ENCODE results near the gene TACR2.

TACR2 gene

DNA sequence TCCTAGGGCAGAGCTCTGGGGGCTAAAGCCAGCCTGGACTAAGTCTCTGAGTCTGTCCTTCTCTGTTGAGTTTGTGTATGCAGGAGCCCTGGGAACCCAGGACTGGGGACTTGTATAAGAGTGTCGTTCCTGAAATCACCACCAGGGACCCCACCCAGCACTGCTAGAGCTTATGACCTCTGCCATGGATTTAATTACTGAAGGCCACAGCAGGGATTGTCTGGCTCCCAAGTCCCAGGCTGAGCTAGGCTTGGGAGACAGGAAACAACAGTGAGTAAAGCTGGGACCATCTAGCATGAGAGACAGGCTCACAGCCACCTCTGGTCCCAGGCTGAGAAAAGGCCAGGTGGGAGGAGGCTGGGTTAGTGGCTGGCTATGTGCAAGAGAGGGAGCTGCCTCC is 33.1 kb upstream of the TACR2 start:
- DNase-seq = no peak

DNA sequence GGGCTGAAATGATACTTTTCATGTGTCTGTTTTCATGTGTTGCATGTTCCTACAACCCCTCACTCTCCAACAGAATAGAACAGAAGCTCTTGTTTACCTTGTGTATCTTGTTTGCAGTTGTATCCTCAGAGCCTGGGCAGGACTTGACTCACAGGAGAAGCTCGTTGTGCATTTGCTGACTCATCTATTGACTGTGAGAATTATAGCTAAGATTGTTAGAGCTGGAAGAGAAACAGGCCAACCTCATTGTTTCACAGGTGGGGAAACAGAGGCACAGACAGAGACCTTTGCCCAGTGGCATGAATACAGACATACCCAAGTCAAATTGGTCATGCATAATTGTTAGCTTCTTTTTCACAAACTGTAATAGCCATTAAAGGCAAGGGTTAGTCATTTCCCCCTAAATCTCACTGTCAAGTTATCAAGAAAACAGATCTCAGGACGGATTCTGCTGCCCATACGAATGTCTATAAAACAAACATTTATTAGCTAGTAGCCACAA is 30.0 kb upstream of the TACR2 start:
- DNase-seq = no peak

- no peak for DNase-seq
These were observed 29.5 kb upstream of the TACR2 start for GRCh38 chr10:69446229-69446628.

DNA sequence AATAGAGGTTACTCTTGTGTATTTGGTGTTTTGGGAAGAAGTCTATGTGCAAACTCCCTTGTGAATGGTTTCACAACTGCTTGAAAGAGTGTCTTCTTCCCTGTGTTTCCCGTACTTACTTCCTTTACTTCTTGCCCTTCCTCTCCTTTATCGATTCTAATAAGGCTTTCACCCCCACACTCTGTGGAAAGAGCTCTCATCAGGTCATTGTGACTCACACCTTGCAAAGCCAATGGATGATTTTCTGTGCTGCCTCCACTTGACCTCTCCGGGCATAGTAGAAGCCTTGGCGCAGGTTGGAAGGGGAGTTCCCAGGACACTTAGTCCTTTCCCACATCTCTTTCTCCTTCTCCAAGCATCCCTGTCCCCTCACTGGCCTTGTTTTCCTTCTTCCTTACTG is 28.3 kb upstream of the TACR2 start:
- no peak for DNase-seq

- no peak for DNase-seq
These were observed 26.6 kb upstream of the TACR2 start for GRCh38 chr10:69443354-69443753.

DNA sequence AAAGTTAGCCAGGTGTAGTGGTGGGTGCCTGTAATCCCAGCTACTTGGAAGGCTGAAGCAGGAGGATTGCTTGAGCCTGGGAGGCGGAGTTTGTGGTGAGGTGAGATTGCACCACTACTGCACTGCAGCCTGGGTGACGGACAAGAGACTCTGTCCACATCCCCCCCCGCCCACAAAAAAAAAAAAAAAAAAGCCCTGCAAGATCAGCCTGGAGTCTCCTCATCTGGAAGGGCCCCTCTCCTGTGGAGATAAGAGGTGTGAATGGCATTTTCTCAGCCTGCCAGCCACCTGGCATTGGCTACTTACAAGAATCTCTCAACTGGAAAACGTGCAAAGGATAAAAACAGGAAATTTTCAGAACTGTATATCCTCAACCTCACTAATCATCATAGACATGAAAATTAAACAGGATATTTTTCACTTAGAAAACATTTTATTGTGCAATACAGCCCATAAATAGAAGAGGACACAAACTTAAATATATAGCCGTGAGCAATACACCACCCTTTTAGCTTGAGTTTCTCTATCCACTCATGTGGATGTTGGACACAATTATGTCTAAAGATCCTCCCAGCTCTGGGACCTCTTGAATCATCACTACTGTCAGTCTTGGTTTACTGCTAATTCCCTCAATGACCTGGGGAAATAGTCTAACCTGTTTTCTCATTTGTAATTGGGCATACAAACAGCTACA is 23.2 kb upstream of the TACR2 start:
- DNase-seq = no peak

- no peak for DNase-seq
These were observed 22.6 kb upstream of the TACR2 start for GRCh38 chr10:69439350-69439739.

- DNase-seq = no peak
These were observed 22.0 kb upstream of the TACR2 start for GRCh38 chr10:69438536-69439349.

- DNase-seq = no peak
These were observed 20.9 kb upstream of the TACR2 start for GRCh38 chr10:69437321-69438259.

DNA sequence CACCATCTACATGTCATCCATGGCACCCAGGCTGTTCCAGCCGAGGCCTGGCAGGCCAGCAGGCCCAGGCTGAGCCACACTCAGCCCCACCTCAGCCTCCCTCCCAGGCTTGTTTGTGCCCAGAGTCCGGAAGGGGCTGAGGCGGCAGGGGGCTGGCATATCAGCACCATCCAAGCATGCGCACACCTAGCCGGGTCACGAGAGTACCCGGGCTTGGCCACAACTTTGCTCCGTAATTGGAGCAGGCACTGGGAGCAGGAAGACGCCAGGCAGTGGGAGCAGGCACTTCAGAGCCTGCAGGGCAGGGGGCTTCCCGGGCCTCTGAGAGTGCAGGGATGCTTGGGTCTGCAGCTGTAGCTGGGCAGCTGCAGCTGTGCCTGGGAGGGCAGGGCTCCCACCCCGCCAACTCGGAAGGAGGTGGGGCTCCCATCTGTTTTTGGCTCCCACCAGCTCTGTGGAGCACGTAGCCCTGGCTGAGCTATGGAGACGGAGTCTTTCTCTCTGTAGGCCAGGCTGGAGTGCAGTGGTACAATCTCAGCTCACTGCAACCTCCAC is 19.3 kb upstream of the TACR2 start:
- no peak for DNase-seq

- DNase-seq = no peak
These were observed 18.2 kb upstream of the TACR2 start for GRCh38 chr10:69434926-69435325.

DNA sequence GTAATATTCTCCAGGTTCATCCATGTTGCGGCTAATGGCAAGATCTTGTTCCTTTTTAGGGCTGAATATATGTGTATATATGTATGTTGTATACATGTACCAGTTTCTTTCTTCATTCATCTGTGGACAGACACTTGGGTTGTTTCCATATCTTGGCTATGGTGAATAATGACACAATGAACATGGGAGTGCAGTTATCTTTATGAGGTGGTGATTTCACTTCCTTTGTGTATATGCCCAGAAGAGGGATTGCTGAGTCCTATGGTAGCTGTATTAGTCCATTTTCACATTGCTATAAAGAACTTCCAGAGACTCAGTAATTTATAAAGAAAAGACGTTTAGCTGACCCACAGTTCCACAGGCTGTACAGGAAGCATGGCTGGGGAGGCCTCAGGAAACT is 17.5 kb upstream of the TACR2 start:
- DNase-seq = no peak

DNA sequence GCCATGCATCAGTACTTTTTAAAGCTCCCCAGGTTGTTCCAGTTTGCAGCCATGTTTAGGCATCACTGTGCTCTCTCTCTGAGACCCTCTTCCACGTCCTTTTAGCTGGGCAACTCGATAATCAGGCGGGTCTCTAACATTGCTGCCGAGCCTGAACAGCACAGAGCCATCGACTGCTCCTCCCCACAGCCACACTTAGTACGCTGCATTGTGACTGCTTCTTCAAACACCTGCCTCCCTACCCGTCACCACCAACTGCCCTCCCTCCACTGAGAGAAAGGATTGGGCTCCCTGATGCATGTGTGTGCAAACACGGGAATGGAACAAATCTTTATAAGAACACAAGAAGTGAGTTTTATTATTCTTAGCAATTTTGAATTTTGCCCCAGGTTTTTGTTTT is 11.4 kb upstream of the TACR2 start:
- no peak for DNase-seq

GRCh38 chr10:69426376-69426727 is 9.6 kb upstream of the TACR2 start:
- no peak for DNase-seq

GRCh38 chr10:69425511-69426298 is 9.0 kb upstream of the TACR2 start:
- DNase-seq = no peak

- DNase-seq = no peak
These were observed 8.3 kb upstream of the TACR2 start for GRCh38 chr10:69425041-69425440.

DNA sequence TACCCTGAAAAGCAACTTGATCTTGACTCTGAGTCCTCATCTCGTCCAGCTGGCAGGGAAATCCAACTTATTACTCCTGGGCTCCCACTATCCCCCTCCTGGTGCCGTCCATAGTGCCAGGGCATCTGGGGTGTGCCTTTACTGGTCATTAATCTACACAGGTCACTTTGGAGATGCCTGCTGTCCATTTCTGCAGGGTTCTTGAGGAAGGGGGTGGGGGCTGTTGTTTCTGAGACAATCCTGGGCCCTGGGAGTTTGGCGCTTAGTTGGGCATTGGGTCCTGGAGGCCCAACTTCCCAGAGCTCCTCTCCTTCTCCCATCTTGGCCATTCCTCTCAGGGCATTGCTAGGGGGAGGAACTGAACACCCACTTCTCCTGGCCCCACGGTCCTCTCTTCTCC is 6.0 kb upstream of the TACR2 start:
- DNase-seq = no peak

- DNase-seq = no peak
These were observed 5.0 kb upstream of the TACR2 start for GRCh38 chr10:69421611-69422308.

- DNase-seq = no peak
These were observed 3.0 kb upstream of the TACR2 start for GRCh38 chr10:69419744-69420126.

DNA sequence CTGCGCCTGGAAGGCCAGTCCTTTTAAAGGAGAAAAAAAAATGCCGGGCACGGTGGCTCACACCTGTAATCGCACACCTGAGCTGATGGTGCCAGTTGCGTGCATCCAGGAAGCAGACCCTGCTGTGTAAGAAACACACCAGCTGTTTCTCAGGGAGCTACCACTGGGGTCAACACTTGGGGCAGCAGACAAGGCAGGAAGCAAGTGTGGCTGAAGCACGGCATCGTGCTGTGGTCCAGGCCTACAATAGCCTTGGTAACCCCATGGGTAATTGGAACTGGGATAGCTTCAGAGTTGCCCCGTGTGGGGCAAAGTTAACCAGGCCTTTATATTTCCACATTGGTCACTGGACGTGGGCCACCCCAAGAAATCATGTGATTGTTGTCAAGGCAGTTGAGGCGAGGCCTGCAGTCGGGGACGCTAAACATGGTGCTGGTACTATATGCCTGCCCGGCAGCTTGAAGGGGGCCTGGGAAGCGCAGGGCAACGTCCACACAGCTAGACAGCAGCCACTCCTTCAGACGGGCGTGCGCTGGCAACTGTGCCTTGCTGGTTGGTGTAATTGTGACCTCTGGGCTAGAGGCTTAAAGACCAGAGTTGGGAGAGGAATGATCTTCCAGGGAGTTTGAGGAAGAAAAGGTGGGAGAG is 2.5 kb upstream of the TACR2 start:
- DNase-seq = no peak
